Fibroblast of the aortic adventitia (primary cell): ENCODE results near the gene DTL. TPM values are rescaled to one million over a fixed set of nuclear protein-coding genes. Genes with fewer than 3 reads are reported as not detected.

Experiments
- DNase-seq: peaks from one replicate; pipeline ENCODE4 v3.0.0-alpha.2; 2010; ENCODE audit warnings: low read depth
- H3K4me3 ChIP-seq: 2 replicates; pipeline ENCODE4 v1.5.1; 2011; ENCODE audit warnings: low read depth, mild to moderate bottlenecking, control low read depth, low read length, moderate library complexity
- CTCF ChIP-seq: IDR thresholded peaks from 2 replicates; pipeline ENCODE4 v1.5.1; 2011; ENCODE audit warnings: mild to moderate bottlenecking, low read length, control low read depth, inconsistent platforms; ENCODE audit not compliant: insufficient read depth
- small RNA-seq: library from RNA; depleted of rRNA; stranded (forward); fragments of <200 nt; gene quantifications from one replicate; pipeline ENCODE3, GENCODE V24; 2012
- total RNA-seq: library from RNA; depleted of rRNA; stranded (reverse); fragments of >200 nt; gene quantifications from 2 replicates; pipeline ENCODE4 v1.2.3, GENCODE V29; 2012; ENCODE audit warnings: low replicate concordance

DTL gene
- total RNA-seq, 1 donor, result 47.7 TPM

GRCh38 chr1:212147581-212148033 lies 112.1 kb downstream of the DTL start:
- no peak for TF ChIP-seq CTCF
- H3K4me3 ChIP-seq, result no peak overlapping the region
- DNase-seq, result no peak

DNA sequence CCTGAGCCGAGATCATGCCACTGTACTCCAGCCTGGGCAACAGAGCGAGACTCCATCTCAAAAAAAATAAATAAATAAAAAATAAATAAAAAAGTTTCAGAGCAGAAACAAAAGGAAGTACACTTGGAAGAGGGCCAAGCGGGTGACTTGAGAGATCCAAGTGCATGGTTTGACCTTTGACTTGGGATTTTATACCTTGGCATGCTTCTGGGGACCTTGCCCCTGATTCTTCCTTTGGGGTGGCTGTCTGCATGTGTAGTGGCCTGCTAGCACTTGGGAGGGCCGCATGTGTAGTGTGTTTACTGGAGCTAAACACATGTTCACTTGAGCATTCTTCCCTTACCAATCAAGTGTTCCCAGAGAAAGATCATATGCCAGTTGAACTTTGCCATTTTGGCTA lies 114.0 kb downstream of the DTL start:
- TF ChIP-seq CTCF, result no peak
- H3K4me3 ChIP-seq, result no peak overlapping the region
- no peak for DNase-seq

DNA sequence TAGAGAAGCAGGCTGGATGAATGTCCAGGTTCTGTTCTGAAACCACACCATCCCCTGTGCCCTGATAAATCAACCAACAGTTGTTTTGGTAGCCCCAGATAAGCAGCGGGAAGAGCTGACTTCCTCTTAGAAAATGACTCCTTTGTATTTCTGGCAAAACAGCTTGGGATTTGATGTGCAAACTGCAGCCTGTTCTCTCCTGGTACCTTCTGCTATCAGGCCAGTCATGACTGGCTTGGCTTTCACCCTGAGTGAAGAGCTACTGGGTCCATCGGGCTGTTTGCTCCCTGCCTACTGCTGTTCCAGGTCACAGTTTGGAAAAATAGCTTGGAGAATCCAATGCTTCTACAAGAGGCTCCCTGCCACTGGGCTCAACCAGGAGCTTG lies 116.8 kb downstream of the DTL start:
- TF ChIP-seq CTCF, result no peak
- no peak overlapping the region for H3K4me3 ChIP-seq
- DNase-seq, result no peak

DNA sequence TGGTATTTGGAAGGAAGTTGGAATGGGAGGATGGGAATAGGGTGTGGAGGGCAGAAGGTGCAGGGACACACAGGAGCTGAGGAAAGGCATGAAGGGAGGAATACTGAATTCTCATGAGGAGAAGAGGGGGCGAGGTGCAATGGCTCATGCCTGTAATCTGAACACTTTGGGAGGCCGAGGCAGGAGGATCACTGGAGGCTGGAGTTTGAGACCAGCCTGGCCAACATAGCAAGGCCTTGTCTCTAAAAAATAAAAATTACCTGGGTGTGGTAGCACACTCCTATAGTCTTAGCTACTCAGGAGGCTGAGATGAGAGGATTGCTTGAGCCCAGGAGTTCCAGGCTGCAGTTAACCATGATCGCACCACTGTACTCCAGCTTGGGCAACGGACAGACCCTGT lies 117.3 kb downstream of the DTL start:
- no peak overlapping the region for H3K4me3 ChIP-seq
- no peak for DNase-seq
- no peak for TF ChIP-seq CTCF

GRCh38 chr1:212153635-212154034 lies 118.1 kb downstream of the DTL start:
- DNase-seq, result no peak
- no peak for TF ChIP-seq CTCF
- no peak overlapping the region for H3K4me3 ChIP-seq

Small RNA genes lying within 50 kb of the gene (small RNA-seq; reads per million reads assigned to genes)
- gene MIR3122 (not detected), gene RF00568 (not detected), gene RN7SKP98 (not detected)

Other genes with a start within 250 kb of the DTL start
- gene LPGAT1, start 205.0 kb upstream of the DTL start, total RNA-seq, result 13.7 and 36.2 TPM in 2 replicates
- 34.7 and 57.8 TPM in 2 replicates for gene INTS7, start 191 bp upstream of the DTL start, total RNA-seq
- 23.7 and 31.6 TPM in 2 replicates for gene PPP2R5A, start 249.7 kb downstream of the DTL start, total RNA-seq